HG03575 (cell line): Measurements from ENCODE around the gene VWCE.
"Not testable (repeated sequence)": the region's sequence is repeated elsewhere in the genome, so short reads cannot be mapped to it uniquely, and the experiment has no call there.

Experiments
- ATAC-seq: cut with Tn5 transposase; IDR thresholded peaks from one replicate; pipeline ENCODE4 v1.9.1; 2021; ENCODE audit not compliant: unreplicated experiment, insufficient number of reproducible peaks, low FRiP score; ENCODE audit errors: extremely low read depth

Gene VWCE

GRCh38 chr11:61231033-61231432 is 64.1 kb downstream of the VWCE start:
- not testable (repeated sequence) for ATAC-seq

GRCh38 chr11:61229458-61229857 is 65.7 kb downstream of the VWCE start:
- ATAC-seq: not testable (repeated sequence)

- not testable (repeated sequence) for ATAC-seq
These were observed 68.5 kb downstream of the VWCE start for GRCh38 chr11:61226457-61227137.

- not testable (repeated sequence) for ATAC-seq
These were observed 72.4 kb downstream of the VWCE start for GRCh38 chr11:61222692-61223091.

- ATAC-seq: not testable (repeated sequence)
These were observed 73.1 kb downstream of the VWCE start, which contains the start of gene PGA4 for GRCh38 chr11:61222047-61222446. PGA4 (plus strand) TSS chr11:61222347; CDS start chr11:61222401, 54 bp downstream.

- ATAC-seq: not testable (repeated sequence)
These were observed 76.1 kb downstream of the VWCE start for GRCh38 chr11:61219016-61219415.

- not testable (repeated sequence) for ATAC-seq
These were observed 76.8 kb downstream of the VWCE start for GRCh38 chr11:61218306-61218705.

GRCh38 chr11:61213711-61214324 is 81.3 kb downstream of the VWCE start:
- ATAC-seq: not testable (repeated sequence)

- not testable (repeated sequence) for ATAC-seq
These were observed 82.9 kb downstream of the VWCE start for GRCh38 chr11:61212202-61212601.

- not testable (repeated sequence) for ATAC-seq
These were observed 83.7 kb downstream of the VWCE start for GRCh38 chr11:61211327-61211952.

GRCh38 chr11:61210629-61211028 is 84.5 kb downstream of the VWCE start:
- not testable (repeated sequence) for ATAC-seq
